ENCODE measurements around the gene HPS4. TPM values are rescaled to one million over a fixed set of nuclear protein-coding genes. Genes with fewer than 3 reads are reported as not detected.

HPS4 gene
- total and polyA plus RNA-seq, 10 of the 15 experiments (the other 5 are each of a cell fraction or from before 2014, with no cell fraction given), result 11.7 to 36.7 (median 30.8) TPM

GRCh38 chr22:26448334-26448733 lies 35.2 kb downstream of the HPS4 start:
- in situ Hi-C loops (cut with MboI), result no loop called here
- Histone ChIP-seq H3K4me2 (ENCODE audit: control insufficient read depth, insufficient read depth) (no peak overlapping the region), H3K9me3 (replicated peaks; ENCODE audit: control insufficient read depth, insufficient read depth, low read length) (no peaks in the 10 kb centered on the region), H3K79me2 (ENCODE audit: control insufficient read depth, insufficient read depth, low read length) (no peaks in the 10 kb centered on the region), H3K27me3 (replicated peaks in 1 of 2; ENCODE audit: control insufficient read depth in 2 of 2, insufficient read depth in 2 of 2, low read length in 1 of 2) (no peaks in the 10 kb centered on the region), H3K27ac (ENCODE audit: control insufficient read depth, insufficient read depth) (no peak overlapping the region), H2AFZ (ENCODE audit: control insufficient read depth, low read depth, low read length) (no peak overlapping the region), H3K4me1 (ENCODE audit: control insufficient read depth, insufficient read depth, low read length) (no peaks in the 10 kb centered on the region), H3K9ac (ENCODE audit: control insufficient read depth, insufficient read depth, low read length) (no peak overlapping the region), H4K20me1 (ENCODE audit: control insufficient read depth, insufficient read depth) (0 out of 2 replicates have a peak, but pooled peaks cover 3% of the 10 kb centered on the region), H3K4me3 (no peak overlapping the region), H3K36me3 (ENCODE audit: control insufficient read depth in 2 of 2, insufficient read depth in 2 of 2, low read length in 1 of 2) (peaks cover 6 to 17% of the 10 kb centered on the region in 2 experiments)
- 78% methylated on average over 5 of the region's 5 CpGs for WGBS (ENCODE audit: insufficient coverage, insufficient replicate concordance, low lambda C conversion rate, missing lambda C conversion rate)
- POLR2A ChIA-PET, result no interaction called here
- intact Hi-C loops (cut with micrococcal nuclease; ENCODE audit: unreplicated experiment), result no loop called here
- ATAC-seq (no peak), DNase-seq (ENCODE audit: low read depth, low spot score) (no peak), FAIRE-seq (no peak)
- CTCF ChIA-PET, result interaction anchor here (0.8 to 1.2 kb wide), 2 partner anchors 12 to 17 kb away, joined by 3 to 5 read pairs; no protein-coding TSS in a partner anchor
- TF ChIP-seq MTA2 (IDR thresholded peaks at IDR 0.05; ENCODE audit: low read depth), result no peak
- TF ChIP-seq SRF (IDR thresholded peaks at IDR 0.05; ENCODE audit: low read depth in 2 of 2, low read length in 2 of 2), result no peak
- no peak for TF ChIP-seq ZNF217 (IDR thresholded peaks at IDR 0.05)
- no peak for TF ChIP-seq LARP7 (IDR thresholded peaks at IDR 0.05)
- TF ChIP-seq ATF2 (IDR thresholded peaks at IDR 0.05; ENCODE audit: low read length), result no peak
- no peak for TF ChIP-seq TCF3 (IDR thresholded peaks at IDR 0.05; ENCODE audit: borderline replicate concordance, insufficient read depth, low read depth, low read length)
- no peak for TF ChIP-seq ZNF622 (IDR thresholded peaks at IDR 0.05)
- TF ChIP-seq TCF7 (IDR thresholded peaks at IDR 0.05; ENCODE audit: borderline replicate concordance), result no peak
- TF ChIP-seq WRNIP1 (IDR thresholded peaks at IDR 0.05; ENCODE audit: borderline replicate concordance, low read depth, low read length), result no peak
- no peak for TF ChIP-seq E4F1 (IDR thresholded peaks at IDR 0.05; ENCODE audit: borderline replicate concordance, partially characterized antibody)
- TF ChIP-seq RCOR1 (conservative IDR thresholded peaks at IDR 0.05; ENCODE audit: low read depth, low read length), result no peak
- TF ChIP-seq PKNOX1 (IDR thresholded peaks at IDR 0.05), result no peak
- no peak for TF ChIP-seq PBX3 (IDR thresholded peaks at IDR 0.05; ENCODE audit: insufficient replicate concordance, low read depth, low read length)
- SMC1A ChIA-PET (ENCODE audit: uncharacterized antibody, unreplicated experiment), result no interaction called here
- RAD21 ChIA-PET (ENCODE audit: unreplicated experiment), result no interaction called here
- no TSS peak for BruUV-seq (replicated peaks)

Data from GM12878 (cell line).